ENCODE measurements around the gene SPATA20.

The SPATA20 gene

GRCh38 chr17:50547035-50547735 lies at the start of gene SPATA20:
Gene SPATA20, plus strand, starts transcription at chr17:50547174. Its CDS starts 35 bp downstream, at chr17:50547209.
- peak; percentile 89 for DNase-seq

- DNase-seq = no peak
Measured at GRCh38 chr17:50498021-50498874, 48.7 kb upstream of the SPATA20 start.

- DNase-seq = no peak
Measured at GRCh38 chr17:50499270-50499669, 47.7 kb upstream of the SPATA20 start.

DNA sequence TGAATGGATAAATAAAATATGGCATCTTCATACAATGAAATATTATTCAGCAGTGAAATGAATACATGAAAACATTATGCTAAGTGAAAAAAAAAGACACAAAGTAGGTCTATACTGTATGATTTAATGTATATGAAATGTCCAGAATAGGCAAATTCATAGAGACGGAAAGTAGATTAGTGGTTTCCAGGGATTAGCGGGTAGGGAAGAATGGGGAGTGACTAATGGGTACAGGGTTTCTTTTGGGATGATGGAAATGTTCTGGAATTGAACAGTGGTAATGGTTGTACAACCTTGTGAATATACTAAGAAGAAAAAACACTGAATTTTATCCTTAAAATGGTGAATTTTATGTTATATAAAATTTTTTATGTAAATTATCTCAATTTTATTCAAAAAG lies 47.3 kb upstream of the SPATA20 start:
- no peak for DNase-seq

- no peak for DNase-seq
Measured at GRCh38 chr17:50501054-50501453, 45.9 kb upstream of the SPATA20 start.

GRCh38 chr17:50502301-50502990 lies 44.5 kb upstream of the SPATA20 start:
- DNase-seq = no peak

- DNase-seq = no peak
Measured at GRCh38 chr17:50505591-50506130, 41.3 kb upstream of the SPATA20 start.

DNA sequence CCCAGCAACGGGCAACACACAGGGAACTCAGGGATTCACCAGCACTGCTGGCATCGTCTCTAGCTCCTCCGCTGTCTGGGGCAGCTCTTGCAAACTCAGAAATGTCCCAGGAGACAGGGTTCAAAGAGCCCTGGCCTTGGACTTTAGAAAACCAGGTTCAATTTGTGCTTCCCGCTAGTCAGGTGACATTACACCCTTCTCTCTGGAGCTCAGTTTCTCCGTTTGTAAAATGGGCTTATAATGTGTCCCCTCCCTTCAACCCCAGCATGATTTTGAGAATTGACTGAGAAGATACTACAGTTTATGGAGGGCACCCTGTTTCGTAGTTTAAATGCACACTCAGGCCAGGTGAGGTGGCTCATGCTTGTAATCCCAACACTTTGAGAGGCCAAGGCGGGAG lies 40.7 kb upstream of the SPATA20 start:
- DNase-seq = no peak

DNA sequence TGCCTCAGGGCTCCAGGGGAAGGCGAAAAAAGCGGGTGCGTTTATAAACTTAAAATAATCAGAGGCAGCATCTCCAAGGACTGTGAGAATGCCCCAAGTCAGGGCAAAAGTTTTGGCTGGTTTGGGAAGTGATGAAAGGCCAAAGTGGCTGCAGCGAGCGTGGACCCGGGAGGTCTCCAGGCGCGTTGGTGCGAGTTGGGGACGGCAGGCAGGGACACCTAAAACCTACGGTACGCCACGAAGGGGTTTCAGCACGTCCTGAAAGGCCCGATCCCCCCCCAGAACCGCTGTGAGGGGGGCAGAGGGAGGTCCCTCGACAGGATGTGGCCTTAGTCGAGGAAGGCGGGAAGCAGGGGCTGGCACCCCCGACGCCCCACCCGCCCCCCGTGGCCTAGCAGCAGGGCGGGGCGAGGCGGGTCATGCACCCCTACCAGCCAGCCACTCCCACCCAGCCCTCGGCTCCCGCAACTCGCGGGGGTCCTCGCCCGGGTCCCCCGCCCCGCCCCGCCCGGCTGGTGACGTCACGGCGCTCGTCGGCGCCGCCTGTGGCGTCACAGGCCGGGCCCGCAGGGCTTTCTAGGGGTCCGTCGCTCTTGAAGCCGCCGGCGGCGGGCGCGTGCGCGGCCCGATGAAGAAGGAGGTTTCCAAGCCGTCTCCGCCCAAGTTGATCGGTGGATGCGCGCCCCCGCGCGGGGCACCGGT lies 39.0 kb upstream of the SPATA20 start, which contains the start of gene MYCBPAP:
Gene MYCBPAP (plus strand): TSS at position 569 of the 702 bp plus-strand sequence. CDS start 236 bp downstream, outside the sequence.
- peak; percentile 90 for DNase-seq

- DNase-seq = no peak
Measured at GRCh38 chr17:50508573-50509460, 38.2 kb upstream of the SPATA20 start.

- DNase-seq = peak; percentile 51
Measured at GRCh38 chr17:50511058-50511457, 35.9 kb upstream of the SPATA20 start.

DNA sequence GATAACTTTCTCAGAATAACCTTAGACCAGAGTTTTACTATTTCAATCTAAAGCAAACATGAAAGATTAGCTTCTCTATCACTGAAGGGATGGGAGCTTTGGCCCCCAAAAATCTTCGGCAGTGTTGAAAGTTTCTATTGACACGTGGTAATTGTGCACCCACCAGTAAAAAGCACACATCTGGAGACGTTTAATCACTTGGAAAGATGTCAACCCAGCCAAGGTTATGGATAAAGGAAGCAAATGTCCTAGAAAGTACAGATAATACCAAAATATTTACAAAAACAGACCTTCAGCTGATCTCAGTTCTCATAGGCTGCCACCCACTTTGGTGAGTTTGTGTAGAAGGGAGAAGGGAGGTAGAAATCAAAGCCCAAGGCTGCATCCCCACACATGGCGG lies 33.5 kb upstream of the SPATA20 start:
- no peak for DNase-seq

- no peak for DNase-seq
Measured at GRCh38 chr17:50514388-50514787, 32.6 kb upstream of the SPATA20 start.

DNA sequence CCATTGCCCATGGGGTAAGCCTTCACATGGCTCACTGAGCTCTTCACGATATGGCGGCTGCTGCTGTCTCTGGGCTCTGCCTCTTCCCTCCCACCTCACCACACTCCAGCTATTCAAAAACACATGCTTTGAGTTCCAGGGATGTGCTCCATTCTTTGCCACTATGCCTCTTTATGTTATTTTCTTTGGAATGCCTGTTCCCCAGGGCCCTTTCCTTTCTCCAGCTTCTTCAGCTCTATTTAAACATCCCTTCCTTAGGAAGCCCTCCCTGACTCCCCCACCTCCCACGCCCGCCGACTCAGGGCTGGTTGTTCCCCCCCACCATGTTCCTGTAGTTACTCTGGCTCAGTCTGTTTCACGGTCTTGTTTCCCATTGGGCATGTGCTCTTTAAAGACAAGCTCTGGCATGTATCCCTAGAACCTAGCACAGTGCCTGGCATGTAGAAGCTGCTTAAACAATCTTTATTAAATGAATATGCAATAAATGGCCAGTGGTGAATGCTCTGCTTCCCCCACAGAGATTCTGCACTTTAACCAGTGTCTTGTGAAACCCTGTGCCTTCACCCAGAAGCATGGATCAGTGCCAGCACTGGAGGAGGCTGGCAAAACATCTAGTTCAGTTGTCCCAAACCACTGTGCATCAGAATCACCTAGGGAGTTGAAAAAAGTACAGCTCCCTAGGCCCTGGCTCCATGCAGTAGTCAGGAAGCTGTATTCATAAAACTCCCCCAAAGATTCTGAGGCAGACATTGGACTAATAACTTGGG lies 31.9 kb upstream of the SPATA20 start:
- no peak for DNase-seq

- DNase-seq = no peak
Measured at GRCh38 chr17:50517011-50517410, 30.0 kb upstream of the SPATA20 start.

DNA sequence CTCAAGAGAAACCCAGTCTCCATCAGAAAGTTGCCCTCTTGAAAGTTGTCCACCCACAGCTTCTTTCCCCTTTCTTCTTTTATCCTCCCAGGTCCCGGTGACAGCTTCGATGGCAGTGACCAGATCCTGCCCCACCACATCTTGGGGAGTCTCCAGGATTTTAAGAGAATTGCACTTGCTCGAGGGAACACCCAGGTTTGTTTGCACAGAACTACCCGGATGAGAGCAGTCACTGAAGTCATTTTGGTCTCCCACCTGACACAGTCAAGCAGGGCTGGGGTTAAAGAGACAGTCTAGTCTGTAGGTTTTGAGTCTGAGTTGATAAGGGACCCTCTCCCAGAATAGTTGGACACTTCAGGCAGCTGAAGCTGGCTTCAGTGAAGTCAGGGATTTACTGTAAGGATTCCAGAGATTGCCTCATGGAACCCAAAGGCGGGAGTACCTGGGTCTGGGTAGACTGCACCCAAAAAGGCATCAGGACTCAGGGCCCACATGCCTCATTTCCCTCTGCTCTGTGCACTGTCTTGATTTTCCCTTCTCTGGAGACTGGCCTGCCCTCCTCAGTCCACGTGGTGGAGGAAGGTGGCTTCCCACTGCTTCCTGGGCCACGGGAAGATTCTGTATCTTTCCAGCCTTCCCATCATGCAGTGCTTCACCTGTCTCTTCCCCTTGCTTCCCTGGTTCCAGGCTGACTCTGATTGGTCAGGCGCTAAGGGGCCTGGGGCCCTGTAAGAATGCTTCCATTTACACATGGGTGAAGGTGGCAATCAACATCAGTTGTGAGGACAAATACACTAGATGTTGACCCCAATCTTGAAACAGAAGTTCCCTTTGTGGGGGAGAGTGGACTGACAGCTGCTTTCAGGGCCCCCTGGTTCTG lies 29.2 kb upstream of the SPATA20 start:
- no peak for DNase-seq

GRCh38 chr17:50518384-50519023 lies 28.5 kb upstream of the SPATA20 start:
- DNase-seq = no peak

- DNase-seq = no peak
Measured at GRCh38 chr17:50519141-50519834, 27.7 kb upstream of the SPATA20 start.
